ENCODE measurements around the gene ACTA2.

DNA sequence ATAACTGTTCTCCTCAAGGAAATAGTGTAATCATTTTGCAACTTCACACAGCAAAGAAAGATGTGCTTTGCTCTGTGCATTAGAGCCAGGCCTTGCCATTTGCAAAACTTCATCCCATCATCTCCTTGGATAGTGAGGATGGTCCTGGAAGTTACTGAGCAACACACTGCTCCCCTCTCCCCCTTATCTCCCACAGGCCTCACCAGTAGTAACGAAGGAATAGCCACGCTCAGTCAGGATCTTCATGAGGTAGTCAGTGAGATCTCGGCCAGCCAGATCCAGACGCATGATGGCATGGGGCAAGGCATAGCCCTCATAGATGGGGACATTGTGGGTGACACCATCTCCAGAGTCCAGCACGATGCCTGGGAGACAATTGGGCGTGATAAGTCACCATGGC is 11.5 kb downstream of the ACTA2 start:
- TF ChIP-seq CTCF (conservative IDR thresholded peaks at IDR 0.05; ENCODE audit: low read depth, low read length) (no peak), EZH2 (IDR thresholded peaks at IDR 0.05; ENCODE audit: low read length, unreplicated experiment) (no peak)
